Calu3 (cell line): Measurements from ENCODE around the gene GRAMD1A. TPM values are rescaled to one million over a fixed set of nuclear protein-coding genes. Genes with fewer than 3 reads are reported as not detected.
"Not testable (repeated sequence)": the region's sequence is repeated elsewhere in the genome, so short reads cannot be mapped to it uniquely, and the experiment has no call there.

Source experiments
- BruUV-seq: library from RNA; stranded (reverse); fragments of 400-500 nt; replicated peaks from 2 replicates; lab custom pipeline; 2021; lab: Mats Ljungman, UMichigan
- CTCF ChIA-PET: fragments of 300-600 bp; sonication (Branson Sonifier 250); formaldehyde crosslinking; loops from one replicate; lab custom pipeline; 2022; ENCODE audit warnings: antibody characterized with exemption; lab: Charles Lee
- DNase-seq: peaks from one replicate; pipeline ENCODE4 v3.0.0; 2022
- H3K27ac Mint-ChIP-seq: one replicate; pipeline ENCODE4 v1.8.0; 2022; ENCODE audit warnings: mixed read lengths; ENCODE audit not compliant: unreplicated experiment
- H3K27me3 Mint-ChIP-seq: one replicate; pipeline ENCODE4 v1.8.0; 2022; ENCODE audit warnings: mixed read lengths; ENCODE audit not compliant: unreplicated experiment
- H3K36me3 Mint-ChIP-seq: one replicate; pipeline ENCODE4 v1.8.0; 2022; ENCODE audit warnings: mild to moderate bottlenecking, moderate library complexity, mixed read lengths; ENCODE audit not compliant: insufficient read depth, unreplicated experiment
- H3K4me1 Mint-ChIP-seq: one replicate; pipeline ENCODE4 v1.8.0; 2022; ENCODE audit warnings: mild to moderate bottlenecking, low read depth, mixed read lengths; ENCODE audit not compliant: unreplicated experiment
- H3K4me3 Mint-ChIP-seq: one replicate; pipeline ENCODE4 v1.8.0; 2022; ENCODE audit warnings: mild to moderate bottlenecking, low read depth, moderate library complexity, mixed read lengths; ENCODE audit not compliant: unreplicated experiment
- H3K9me3 Mint-ChIP-seq: one replicate; pipeline ENCODE4 v1.8.0; 2022; ENCODE audit warnings: low read depth, mixed read lengths; ENCODE audit not compliant: unreplicated experiment
- CTCF ChIP-seq: fragments of 200-600 bp; IDR thresholded peaks from one replicate; pipeline ENCODE4 v1.8.0; 2022; ENCODE audit warnings: antibody characterized with exemption; ENCODE audit not compliant: unreplicated experiment
- intact Hi-C: fragments of 100-400 bp; cut with micrococcal nuclease; formaldehyde crosslinking; loops from one replicate; pipeline ENCODE4 v1.10.0; 2022; ENCODE audit not compliant: unreplicated experiment
- total RNA-seq: library from RNA; stranded (reverse); gene quantifications from 2 replicates; pipeline ENCODE4 v1.2.3, GENCODE V29; 2022

Gene GRAMD1A
- total RNA-seq, 1 experiment from 2014 or later = 126 TPM

- peaks cover 15% of the 10 kb centered on the region for H3K27me3 Mint-ChIP-seq
- TF ChIP-seq CTCF = no peak
- no peak overlapping the region for H3K27ac Mint-ChIP-seq
- H3K4me1 Mint-ChIP-seq = peaks cover 2% of the 10 kb centered on the region
- DNase-seq = no peak
- no peaks in the 10 kb centered on the region for H3K9me3 Mint-ChIP-seq
- CTCF ChIA-PET = interaction anchor here (0.6 to 0.7 kb wide), 2 partner anchors 420 to 620 kb away, joined by 3 to 5 read pairs; no protein-coding TSS in a partner anchor
- no peak overlapping the region for H3K4me3 Mint-ChIP-seq
- intact Hi-C loops = no loop called here
- no TSS peak for BruUV-seq
- peaks cover 58% of the 10 kb centered on the region for H3K36me3 Mint-ChIP-seq
Measured at GRCh38 chr19:35025969-35026368, 25.8 kb downstream of the GRAMD1A start.

GRCh38 chr19:35026418-35026817, 26.3 kb downstream of the GRAMD1A start:
- CTCF ChIA-PET = interaction anchor here (0.6 to 0.7 kb wide), 2 partner anchors 420 to 620 kb away, joined by 3 to 5 read pairs; no protein-coding TSS in a partner anchor
- peaks cover 19% of the 10 kb centered on the region for H3K27me3 Mint-ChIP-seq
- H3K4me1 Mint-ChIP-seq = peaks cover 7% of the 10 kb centered on the region
- no peak for TF ChIP-seq CTCF
- intact Hi-C loops = no loop called here
- no peak overlapping the region for H3K27ac Mint-ChIP-seq
- no peak for DNase-seq
- H3K4me3 Mint-ChIP-seq = no peak overlapping the region
- H3K36me3 Mint-ChIP-seq = peaks cover 59% of the 10 kb centered on the region
- no TSS peak for BruUV-seq
- no peaks in the 10 kb centered on the region for H3K9me3 Mint-ChIP-seq

- no TSS peak for BruUV-seq
- Mint-ChIP-seq H3K36me3 (peaks cover 55% of the 10 kb centered on the region), H3K9me3 (no peaks in the 10 kb centered on the region), H3K4me3 (no peak overlapping the region), H3K4me1 (peaks cover 10% of the 10 kb centered on the region), H3K27ac (no peak overlapping the region), H3K27me3 (peaks cover 25% of the 10 kb centered on the region)
- intact Hi-C loops = no loop called here
- no peak for DNase-seq
- CTCF ChIA-PET = no interaction called here
- TF ChIP-seq CTCF = no peak
Measured at GRCh38 chr19:35027009-35027408, 26.9 kb downstream of the GRAMD1A start.

- no peak for TF ChIP-seq CTCF
Measured at GRCh38 chr19:35027851-35028599, 27.9 kb downstream of the GRAMD1A start.

GRCh38 chr19:35028600-35028885, 28.4 kb downstream of the GRAMD1A start:
- H3K9me3 Mint-ChIP-seq, H3K27ac Mint-ChIP-seq, intact Hi-C loops, BruUV-seq, DNase-seq: not testable (repeated sequence)
- Mint-ChIP-seq H3K27me3 (peaks cover 40% of the 10 kb centered on the region), H3K36me3 (peaks cover 44% of the 10 kb centered on the region), H3K4me1 (peaks cover 10% of the 10 kb centered on the region), H3K4me3 (peak overlapping the region; percentile 9)
- CTCF ChIA-PET = interaction anchor here (0.6 to 0.7 kb wide), 2 partner anchors 16 to 27 kb away, joined by 3 read pairs; no protein-coding TSS in a partner anchor

More at GRCh38 chr19:35027851-35028599, 27.9 kb downstream of the GRAMD1A start:
- peak overlapping the region; percentile 9 for H3K4me3 Mint-ChIP-seq
- H3K27me3 Mint-ChIP-seq = peaks cover 35% of the 10 kb centered on the region
- peaks cover 49% of the 10 kb centered on the region for H3K36me3 Mint-ChIP-seq
- CTCF ChIA-PET = interaction anchor here (0.7 to 1.1 kb wide), 3 partner anchors 16 to 464 kb away, joined by 3 to 5 read pairs (median 3); no protein-coding TSS in a partner anchor
- no peak overlapping the region for H3K27ac Mint-ChIP-seq
- intact Hi-C loops = no loop called here
- H3K9me3 Mint-ChIP-seq = no peaks in the 10 kb centered on the region
- BruUV-seq = no TSS peak
- peaks cover 10% of the 10 kb centered on the region for H3K4me1 Mint-ChIP-seq
- peak; percentile 28 for DNase-seq

- Mint-ChIP-seq H3K36me3 (peaks cover 38% of the 10 kb centered on the region), H3K4me1 (peaks cover 10% of the 10 kb centered on the region), H3K27me3 (peaks cover 42% of the 10 kb centered on the region), H3K4me3 (peak overlapping the region; percentile 9)
- intact Hi-C loops, BruUV-seq, H3K27ac Mint-ChIP-seq, H3K9me3 Mint-ChIP-seq, DNase-seq: not testable (repeated sequence)
- CTCF ChIA-PET = interaction anchor here (0.6 kb wide), 1 partner anchor 28 kb away, joined by 3 read pairs; no protein-coding TSS in a partner anchor
Measured at GRCh38 chr19:35029275-35029736, 29.2 kb downstream of the GRAMD1A start.
